T47D (cell line): ENCODE results near the gene ZFAND2B.

Source experiments
- DNase-seq, 2 experiments: peaks; one replicate each; pipeline versions ENCODE4 v3.0.0 to v3.0.0-alpha.2; 2011 to 2012; ENCODE audit warnings: low read depth in 1 of 2, low spot score in 1 of 2
- JUND ChIP-seq: IDR thresholded peaks from 2 replicates; pipeline ENCODE4 v1.6.1; 2012; ENCODE audit warnings: low read depth
- in situ Hi-C: cut with HindIII; loops from 2 replicates; pipeline ENCODE4 v1.10.0; 2016; ENCODE audit warnings: low sequenced_read_pairs, low pct_unique_long_range_greater_than_20kb

Gene ZFAND2B

DNA sequence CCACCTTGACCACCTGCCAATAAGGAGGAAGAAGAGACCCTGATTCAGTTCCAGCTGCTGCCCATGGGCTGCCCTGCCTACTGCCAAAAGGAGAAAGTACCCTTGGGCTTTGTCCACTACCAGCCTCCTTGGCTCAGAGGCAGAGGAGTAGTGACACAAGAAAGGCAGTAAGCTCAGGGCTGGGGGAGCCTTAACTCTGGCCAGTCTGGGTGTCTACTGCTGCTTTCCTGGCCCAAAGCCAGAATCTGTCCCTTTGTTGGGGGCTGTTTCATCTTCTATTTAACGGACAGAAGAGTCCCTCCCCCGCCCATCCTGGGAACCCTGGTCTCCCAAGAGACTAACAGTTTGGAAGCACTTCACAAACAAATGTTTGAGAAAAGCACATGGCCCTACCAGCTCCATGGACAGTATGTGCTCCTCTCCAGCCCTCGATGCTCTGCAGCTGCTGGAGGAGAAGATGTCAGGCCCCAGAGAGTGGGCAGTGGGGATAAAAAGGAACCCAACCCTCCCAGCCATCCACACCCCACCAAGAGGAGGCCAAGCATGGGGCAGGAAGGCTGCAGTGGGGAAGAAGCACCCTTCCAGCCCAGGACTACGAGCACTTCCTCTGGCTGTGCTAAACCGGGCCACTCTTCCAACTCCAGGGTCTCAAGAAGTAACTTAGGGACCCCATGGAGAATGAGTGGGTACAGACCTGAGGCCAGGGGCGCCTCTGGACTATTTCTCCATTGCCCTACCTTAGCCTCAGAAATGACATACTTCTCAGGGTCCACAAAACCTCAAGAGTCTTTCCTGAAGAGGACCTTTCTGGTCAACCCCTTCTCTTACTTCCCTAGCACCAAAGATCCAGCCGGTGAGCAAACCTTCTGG is 21.7 kb downstream of the ZFAND2B start:
- no peak for DNase-seq
- in situ Hi-C loops: no loop called here
- TF ChIP-seq JUND: no peak

GRCh38 chr2:219228911-219229304 is 22.3 kb downstream of the ZFAND2B start:
- TF ChIP-seq JUND: no peak
- DNase-seq: no peak
- in situ Hi-C loops: no loop called here

- no peak for TF ChIP-seq JUND
- in situ Hi-C loops: no loop called here
These were observed 22.9 kb downstream of the ZFAND2B start, which contains the start of the genes ANKZF1 and ATG9A for GRCh38 chr2:219229305-219230058. Gene ANKZF1, plus strand, starts transcription at chr2:219229806. Its CDS starts 452 bp downstream, at chr2:219230258. Gene ATG9A, minus strand, starts transcription at chr2:219229636. Its CDS starts 1,612 bp downstream, at chr2:219228024.

DNA sequence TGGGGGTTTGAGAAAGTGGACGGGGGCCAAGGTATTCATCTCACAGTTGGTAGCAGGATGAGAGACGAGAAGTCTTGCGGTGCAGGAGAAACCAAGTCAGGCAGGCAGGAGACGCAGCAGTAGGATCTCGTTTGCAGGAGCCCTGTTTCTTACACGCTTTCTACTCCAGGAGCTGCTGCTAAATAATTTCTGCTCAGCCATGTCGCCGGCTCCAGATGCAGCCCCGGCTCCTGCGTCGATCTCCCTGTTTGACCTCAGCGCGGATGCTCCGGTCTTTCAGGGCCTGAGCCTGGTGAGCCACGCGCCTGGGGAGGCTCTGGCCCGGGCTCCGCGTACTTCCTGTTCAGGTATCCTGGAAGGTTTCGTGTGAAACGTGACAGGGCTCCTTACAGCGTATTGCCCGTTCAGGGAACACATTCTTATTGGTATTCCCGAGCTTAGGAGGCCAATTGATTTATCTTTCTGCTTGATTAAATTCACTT is 23.5 kb downstream of the ZFAND2B start:
- no peak for TF ChIP-seq JUND
- in situ Hi-C loops: no loop called here
- peak in 1 of 2 experiments; percentile 36 for DNase-seq

More at GRCh38 chr2:219229305-219230058, 22.9 kb downstream of the ZFAND2B start, which contains the start of the genes ANKZF1 and ATG9A:
- peak; percentile 96 to 98 for DNase-seq

DNA sequence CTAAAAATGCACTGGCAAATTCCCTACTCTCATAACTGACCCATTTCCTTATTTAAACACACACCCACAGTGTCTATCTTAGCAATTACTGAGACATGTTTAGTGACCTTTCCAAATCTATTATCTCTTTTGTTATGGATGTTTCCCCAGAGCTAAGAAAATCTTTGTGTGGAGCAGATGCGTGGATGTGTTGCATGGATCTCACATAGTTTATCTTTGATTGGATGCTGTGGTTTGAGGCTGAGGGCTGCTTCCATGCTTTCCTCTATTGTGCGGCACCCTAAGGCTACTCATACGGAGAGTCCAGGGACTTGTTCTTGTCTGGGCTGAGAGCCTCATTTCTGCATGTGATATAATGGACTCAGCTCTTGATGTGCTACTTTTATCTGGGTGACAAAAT is 27.7 kb downstream of the ZFAND2B start:
- in situ Hi-C loops: no loop called here
- DNase-seq: no peak
- no peak for TF ChIP-seq JUND

- TF ChIP-seq JUND: no peak
- DNase-seq: no peak
- in situ Hi-C loops: no loop called here
These were observed 36.7 kb downstream of the ZFAND2B start for GRCh38 chr2:219243291-219243761.

GRCh38 chr2:219244789-219245147 is 38.2 kb downstream of the ZFAND2B start:
- no peak for DNase-seq
- in situ Hi-C loops: no loop called here
- no peak for TF ChIP-seq JUND

GRCh38 chr2:219245148-219245898 is 38.7 kb downstream of the ZFAND2B start, which contains the start of the genes GLB1L and STK16:
Gene GLB1L, minus strand, starts transcription at chr2:219245444. Its CDS starts 1,871 bp downstream, at chr2:219243573.
Gene STK16, plus strand, starts transcription at chr2:219245479. Its CDS starts 521 bp downstream, at chr2:219246000.
- no peak for TF ChIP-seq JUND
- in situ Hi-C loops: no loop called here
- DNase-seq: peak; percentile 86 to 91

DNA sequence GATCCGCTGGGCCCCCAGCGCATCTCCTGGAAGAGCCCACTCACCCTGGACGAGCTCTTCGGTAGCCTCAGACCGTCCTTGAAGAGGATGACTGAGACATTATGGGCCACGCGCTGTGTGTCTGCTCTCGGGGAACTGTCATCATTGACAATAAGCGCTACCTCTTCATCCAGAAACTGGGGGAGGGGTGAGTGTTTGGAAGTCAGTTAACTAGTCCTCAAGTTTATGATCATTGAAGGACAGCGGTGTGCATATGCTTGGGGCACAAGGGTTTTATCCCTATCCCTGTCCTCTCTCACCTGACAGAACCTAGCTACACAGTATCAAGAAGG is 39.3 kb downstream of the ZFAND2B start:
- DNase-seq: no peak
- in situ Hi-C loops: no loop called here
- TF ChIP-seq JUND: no peak

DNA sequence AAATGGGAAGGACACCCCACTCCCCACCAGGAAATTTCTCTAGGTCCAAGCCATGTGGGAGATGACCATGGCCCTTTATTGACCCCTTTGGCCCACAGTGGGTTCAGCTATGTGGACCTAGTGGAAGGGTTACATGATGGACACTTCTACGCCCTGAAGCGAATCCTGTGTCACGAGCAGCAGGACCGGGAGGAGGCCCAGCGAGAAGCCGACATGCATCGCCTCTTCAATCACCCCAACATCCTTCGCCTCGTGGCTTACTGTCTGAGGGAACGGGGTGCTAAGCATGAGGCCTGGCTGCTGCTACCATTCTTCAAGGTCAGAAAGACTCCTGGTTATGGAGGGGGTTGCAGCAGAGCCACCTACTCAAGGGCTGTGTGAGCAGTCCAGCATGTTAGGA is 40.0 kb downstream of the ZFAND2B start:
- no peak for TF ChIP-seq JUND
- DNase-seq: no peak
- in situ Hi-C loops: no loop called here

DNA sequence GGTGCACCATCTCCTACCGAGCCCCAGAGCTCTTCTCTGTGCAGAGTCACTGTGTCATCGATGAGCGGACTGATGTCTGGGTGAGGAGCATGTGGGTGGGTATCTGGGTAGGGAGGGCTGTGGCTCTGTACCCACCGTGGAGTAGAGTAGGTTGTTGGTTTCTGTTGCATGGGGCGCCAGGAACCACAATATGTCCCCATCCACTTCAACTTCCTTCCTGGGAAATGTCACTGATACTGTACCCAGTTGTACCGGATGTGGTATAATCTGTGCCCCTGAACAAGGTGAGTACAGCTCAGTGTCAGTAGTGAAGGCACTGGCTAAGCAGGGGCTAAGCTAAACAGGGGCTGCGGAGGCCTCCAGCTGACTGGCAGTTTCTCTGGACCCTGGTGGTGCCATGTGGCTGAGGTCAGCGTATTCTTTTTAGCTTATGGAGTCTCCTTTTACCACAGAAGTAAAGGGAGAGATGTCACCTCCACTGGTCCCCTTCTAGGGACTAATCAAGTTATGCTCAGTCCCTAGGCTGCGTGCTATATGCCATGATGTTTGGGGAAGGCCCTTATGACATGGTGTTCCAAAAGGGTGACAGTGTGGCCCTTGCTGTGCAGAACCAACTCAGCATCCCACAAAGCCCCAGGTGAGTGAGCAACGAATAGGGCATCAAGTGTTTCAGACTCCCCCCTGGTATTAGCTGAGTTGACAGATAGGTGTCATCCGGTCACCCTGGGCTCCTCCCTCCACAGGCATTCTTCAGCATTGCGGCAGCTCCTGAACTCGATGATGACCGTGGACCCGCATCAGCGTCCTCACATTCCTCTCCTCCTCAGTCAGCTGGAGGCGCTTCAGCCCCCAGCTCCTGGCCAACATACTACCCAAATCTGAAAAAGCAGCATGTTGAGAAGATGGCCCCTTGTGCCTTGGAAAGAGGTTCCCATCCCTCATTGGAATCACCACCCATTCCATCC is 41.4 kb downstream of the ZFAND2B start:
- in situ Hi-C loops: no loop called here
- DNase-seq: no peak
- TF ChIP-seq JUND: no peak
